Measurements from ENCODE around the gene TMEM161A.
"Not testable (repeated sequence)": the region's sequence is repeated elsewhere in the genome, so short reads cannot be mapped to it uniquely, and the experiment has no call there.

Gene TMEM161A

GRCh38 chr19:19154768-19155494, 16.7 kb upstream of the TMEM161A start:
- no peak for DNase-seq

- DNase-seq, result no peak
These were observed 14.5 kb upstream of the TMEM161A start for GRCh38 chr19:19152668-19153384.

- no peak for DNase-seq
These were observed 13.1 kb upstream of the TMEM161A start for GRCh38 chr19:19151418-19151817.

- DNase-seq, result no peak
These were observed 11.2 kb upstream of the TMEM161A start for GRCh38 chr19:19149435-19149834.

- not testable (repeated sequence) for DNase-seq
These were observed 10.2 kb upstream of the TMEM161A start for GRCh38 chr19:19148504-19148903.

- DNase-seq, result no peak
These were observed 9.1 kb upstream of the TMEM161A start for GRCh38 chr19:19147344-19147743.

GRCh38 chr19:19146865-19147264, 8.6 kb upstream of the TMEM161A start:
- no peak for DNase-seq

- DNase-seq, result no peak
These were observed 7.7 kb upstream of the TMEM161A start for GRCh38 chr19:19145684-19146608.

GRCh38 chr19:19145281-19145680, 7.0 kb upstream of the TMEM161A start:
- DNase-seq, result no peak

GRCh38 chr19:19142347-19142746, 4.1 kb upstream of the TMEM161A start:
- DNase-seq, result no peak

GRCh38 chr19:19140476-19140875, 2.2 kb upstream of the TMEM161A start:
- DNase-seq, result no peak

- no peak for DNase-seq
These were observed 1.6 kb upstream of the TMEM161A start for GRCh38 chr19:19139876-19140229.

GRCh38 chr19:19137556-19138108, 646 bp downstream of the TMEM161A start:
- no peak for DNase-seq

GRCh38 chr19:19135713-19136112, 2.6 kb downstream of the TMEM161A start:
- DNase-seq, result not testable (repeated sequence)

GRCh38 chr19:19134687-19135158, 3.6 kb downstream of the TMEM161A start:
- peak; percentile 49 for DNase-seq

GRCh38 chr19:19133985-19134384, 4.3 kb downstream of the TMEM161A start:
- no peak for DNase-seq

GRCh38 chr19:19132912-19133311, 5.4 kb downstream of the TMEM161A start:
- DNase-seq, result no peak

GRCh38 chr19:19131989-19132388, 6.3 kb downstream of the TMEM161A start:
- no peak for DNase-seq

- no peak for DNase-seq
These were observed 12.2 kb downstream of the TMEM161A start for GRCh38 chr19:19126102-19126501.

GRCh38 chr19:19123386-19123785, 14.9 kb downstream of the TMEM161A start:
- no peak for DNase-seq

GRCh38 chr19:19122902-19123301, 15.4 kb downstream of the TMEM161A start:
- no peak for DNase-seq

GRCh38 chr19:19121371-19121770, 16.9 kb downstream of the TMEM161A start:
- DNase-seq, result no peak
